Uterus (tissue), 4 donors: ENCODE measurements around the gene MAML2. TPM values are rescaled to one million over a fixed set of nuclear protein-coding genes. Genes with fewer than 3 reads are reported as not detected.

Experiments used
- DNase-seq, 2 donors: peaks; one replicate each; pipeline ENCODE4 v3.0.0-alpha.2; 2019 to 2020
- H3K27ac ChIP-seq, 2 donors: fragments of 200-600 bp; sonication (generic); 1 replicate in 1 of 2; 2 replicates in 1 of 2; pipeline ENCODE4 v1.5.1; 2016 to 2018
- H3K27me3 ChIP-seq, 2 donors: fragments of 200-600 bp; sonication (generic); one replicate each; pipeline ENCODE4 v1.5.1; 2018 to 2019; ENCODE audit warnings: control low read depth in 1 of 2
- H3K36me3 ChIP-seq, 2 donors: fragments of 200-600 bp; sonication (generic); one replicate each; pipeline ENCODE4 v1.5.1; 2019; ENCODE audit warnings: control low read depth in 1 of 2
- H3K4me1 ChIP-seq, 2 donors: fragments of 200-600 bp; sonication (generic); one replicate each; pipeline ENCODE4 v1.5.1; 2018 to 2019; ENCODE audit warnings: control low read depth in 1 of 2
- H3K4me3 ChIP-seq, 2 donors: fragments of 200-600 bp; sonication (generic); 1 replicate in 1 of 2; 2 replicates in 1 of 2; pipeline ENCODE4 v1.5.1; 2018 to 2019; ENCODE audit warnings: mild to moderate bottlenecking in 1 of 2
- H3K9me3 ChIP-seq, 2 donors: fragments of 200-600 bp; sonication (generic); one replicate each; pipeline ENCODE4 v1.5.1; 2019; ENCODE audit warnings: control low read depth in 1 of 2
- CTCF ChIP-seq, 4 experiments: fragments of 200-600 bp in 2 of 4; fragments of 450-650 bp in 2 of 4; sonication (generic) in 2 of 4; IDR thresholded peaks; one replicate each; pipeline ENCODE4 v1.5.1; 2016 to 2019; ENCODE audit warnings: antibody characterized with exemption in 4 of 4, mild to moderate bottlenecking in 2 of 4, moderate library complexity in 1 of 4
- POLR2A ChIP-seq, 2 donors: fragments of 450-650 bp; IDR thresholded peaks; one replicate each; pipeline ENCODE4 v1.6.1; 2016; ENCODE audit warnings: antibody characterized with exemption in 2 of 2, mild to moderate bottlenecking in 1 of 2, moderate library complexity in 1 of 2
- intact Hi-C: fragments of 100-400 bp; cut with DNase I; formaldehyde crosslinking; loops from one replicate; pipeline ENCODE4 v1.15.1; 2023; ENCODE audit warnings: low total_unique reads
- total RNA-seq, 4 donors: library from RNA; depleted of rRNA in 3 of 4; stranded (reverse); fragments of >200 nt in 3 of 4; gene quantifications; one replicate each; pipeline versions ENCODE4 v1.1.0 to v1.2.4, GENCODE V29; 2014 to 2023
- donor health status: DM: yes; HTN: yes; CAD: no.

Gene MAML2
- total RNA-seq, 4 donors from 2014 or later = 8.2 to 35.9 (median 19.8) TPM

DNA sequence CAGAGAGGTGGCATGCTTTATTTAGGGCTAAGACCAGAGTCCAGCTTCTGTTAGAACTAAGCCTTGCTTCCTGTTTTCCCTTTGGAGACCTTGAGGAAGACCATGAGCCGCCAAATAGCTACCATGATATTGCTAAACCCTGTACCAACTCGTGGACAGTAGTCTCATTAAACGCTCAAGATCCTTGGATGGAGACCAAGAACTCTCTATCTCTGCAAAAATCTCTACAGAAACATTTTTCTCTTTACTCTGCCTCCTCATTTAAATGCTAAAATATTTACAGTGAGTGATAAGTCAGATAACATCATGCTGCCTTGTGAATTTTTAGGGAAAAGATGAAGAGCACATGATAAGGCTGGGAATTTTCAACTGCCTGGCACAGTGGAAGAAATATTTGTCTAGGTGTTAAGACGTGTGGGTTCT, 197.8 kb downstream of the MAML2 start:
- H3K4me3 ChIP-seq = no peak overlapping the region
- intact Hi-C loops = no loop called here
- H3K27ac ChIP-seq = peak overlapping the region in 1 of 2 donors; percentile 26
- H3K36me3 ChIP-seq = no peaks in the 10 kb centered on the region
- peaks cover 0 to 6% of the 10 kb centered on the region in 2 donors for H3K4me1 ChIP-seq
- H3K9me3 ChIP-seq = no peaks in the 10 kb centered on the region
- no peak for TF ChIP-seq POLR2A (IDR thresholded peaks at IDR 0.05)
- TF ChIP-seq CTCF (IDR thresholded peaks at IDR 0.05) = no peak
- no peaks in the 10 kb centered on the region for H3K27me3 ChIP-seq
- no peak for DNase-seq

GRCh38 chr11:96144553-96144952, 198.4 kb downstream of the MAML2 start:
- DNase-seq = no peak
- Histone ChIP-seq H3K36me3 (no peaks in the 10 kb centered on the region), H3K4me3 (no peak overlapping the region), H3K27ac (peak overlapping the region in 1 of 2 donors; percentile 26), H3K9me3 (no peaks in the 10 kb centered on the region), H3K27me3 (no peaks in the 10 kb centered on the region), H3K4me1 (peaks cover 0 to 6% of the 10 kb centered on the region in 2 donors)
- TF ChIP-seq CTCF (IDR thresholded peaks at IDR 0.05) (no peak), POLR2A (IDR thresholded peaks at IDR 0.05) (no peak)
- intact Hi-C loops = no loop called here

GRCh38 chr11:96143041-96143521, 199.9 kb downstream of the MAML2 start:
- no peak for DNase-seq
- Histone ChIP-seq H3K27ac (peak overlapping the region in 1 of 2 donors; percentile 74), H3K36me3 (no peaks in the 10 kb centered on the region), H3K4me3 (no peak overlapping the region), H3K4me1 (peaks cover 0 to 6% of the 10 kb centered on the region in 2 donors), H3K27me3 (no peaks in the 10 kb centered on the region), H3K9me3 (no peaks in the 10 kb centered on the region)
- TF ChIP-seq POLR2A (IDR thresholded peaks at IDR 0.05) (no peak), CTCF (IDR thresholded peaks at IDR 0.05) (no peak)
- intact Hi-C loops = no loop called here

DNA sequence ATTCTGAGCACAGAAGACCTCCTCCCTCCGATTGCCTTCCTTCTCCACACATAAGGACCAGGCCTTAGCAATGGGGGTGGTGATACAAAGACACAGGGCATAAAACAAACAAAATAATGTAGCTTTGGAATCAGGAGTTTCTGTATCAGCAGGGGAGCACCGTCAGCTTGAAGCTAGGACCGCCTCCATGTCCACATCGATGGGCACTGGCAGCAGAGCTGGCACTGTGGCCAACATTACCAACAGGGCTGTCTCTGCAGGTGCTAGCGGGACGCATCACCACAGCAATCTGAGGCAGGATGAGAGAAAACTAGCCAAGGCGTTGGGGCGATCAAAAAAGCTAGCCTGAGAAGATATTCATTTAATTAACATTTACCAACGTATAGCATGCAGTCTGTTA, 201.4 kb downstream of the MAML2 start:
- DNase-seq = no peak
- Histone ChIP-seq H3K4me3 (no peak overlapping the region), H3K9me3 (no peaks in the 10 kb centered on the region), H3K36me3 (no peaks in the 10 kb centered on the region), H3K4me1 (peaks cover 0 to 6% of the 10 kb centered on the region in 2 donors), H3K27me3 (no peaks in the 10 kb centered on the region), H3K27ac (no peak overlapping the region)
- intact Hi-C loops = no loop called here
- no peak for TF ChIP-seq POLR2A (IDR thresholded peaks at IDR 0.05)

DNA sequence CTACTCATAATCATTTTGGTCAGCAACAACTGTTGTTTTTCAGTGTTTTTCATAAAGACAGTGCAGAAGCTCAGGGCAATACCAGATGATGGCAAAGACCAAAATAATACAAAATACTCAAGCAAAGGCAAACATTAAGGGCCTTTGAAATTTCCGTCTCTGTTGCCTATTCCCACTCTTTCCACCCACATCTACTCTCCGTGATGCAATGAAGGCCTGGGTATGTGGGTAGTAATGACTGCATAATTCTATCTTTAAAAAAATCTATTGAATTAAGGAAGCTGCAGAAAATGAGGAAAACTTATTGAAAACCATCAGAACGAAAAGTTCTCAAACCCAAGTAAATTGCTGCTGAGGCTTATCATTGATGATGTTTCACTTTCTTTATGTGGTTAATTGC, 203.3 kb downstream of the MAML2 start:
- no peak overlapping the region for H3K4me3 ChIP-seq
- H3K36me3 ChIP-seq = no peaks in the 10 kb centered on the region
- intact Hi-C loops = no loop called here

More for the DNA sequence above, 203.3 kb downstream of the MAML2 start:
- TF ChIP-seq CTCF (IDR thresholded peaks at IDR 0.05) (no peak), POLR2A (IDR thresholded peaks at IDR 0.05) (no peak)
- no peak for DNase-seq
- Histone ChIP-seq H3K9me3 (no peaks in the 10 kb centered on the region), H3K27me3 (no peaks in the 10 kb centered on the region), H3K27ac (no peak overlapping the region), H3K4me1 (peaks cover 0 to 6% of the 10 kb centered on the region in 2 donors)
